LNCaP clone FGC (cell line): ENCODE measurements around the gene SLC13A3.
A peak's percentile ranks its signal among the peaks of the same experiment; 100 is the strongest.

Experiments
- DNase-seq: peaks from one replicate; pipeline ENCODE4 v3.0.0-alpha.2; 2011; ENCODE audit warnings: low read depth
- H3K4me3 ChIP-seq: 2 replicates; pipeline ENCODE4 v1.5.1; 2011; ENCODE audit warnings: mild to moderate bottlenecking, low read depth, low read length, control low read depth
- TF ChIP-seq, protein P1 (sequence below): IDR thresholded peaks from 2 replicates; pipeline ENCODE4 v1.5.1; 2012; ENCODE audit warnings: mild to moderate bottlenecking; ENCODE audit not compliant: control insufficient read depth, insufficient read depth; ENCODE audit errors: extremely low read depth

Gene SLC13A3

DNA sequence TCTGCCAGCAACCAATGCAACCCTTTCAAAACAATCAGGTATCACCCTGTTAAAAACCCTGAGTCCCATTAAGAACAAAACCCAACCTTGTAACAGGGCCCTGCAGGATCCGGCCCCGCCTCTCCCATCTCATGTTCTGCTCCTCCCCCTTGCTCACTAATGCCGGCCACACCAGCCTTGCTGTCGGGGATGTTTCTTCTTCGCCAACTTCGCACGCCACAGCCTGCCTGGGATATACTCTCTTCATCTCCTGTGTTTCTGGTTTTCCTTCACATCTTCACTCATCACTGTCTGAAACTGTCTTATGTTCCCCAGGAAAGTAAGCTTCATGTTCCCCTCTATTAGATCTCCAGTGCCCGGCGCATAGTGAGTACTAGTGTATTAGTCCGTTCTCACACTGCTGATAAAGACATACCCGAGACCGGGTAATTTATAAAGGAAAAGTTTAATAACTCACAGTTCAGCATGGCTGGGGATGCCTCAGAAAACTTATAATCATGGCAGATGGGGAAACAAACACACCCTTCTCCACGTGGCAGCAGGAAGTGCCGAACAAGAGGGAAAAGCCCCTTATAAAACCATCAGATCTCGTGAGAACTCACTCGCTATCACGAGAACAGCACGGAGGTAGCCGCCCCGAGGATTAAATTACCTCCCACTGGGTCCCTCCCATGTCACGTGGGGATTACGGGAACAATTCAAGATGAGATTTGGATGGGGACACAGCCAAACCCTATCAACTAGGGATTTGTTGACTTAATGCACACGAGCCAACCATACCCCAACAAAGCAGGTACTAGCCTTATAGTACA lies 32.9 kb upstream of the SLC13A3 start:
- TF ChIP-seq, protein P1, sequence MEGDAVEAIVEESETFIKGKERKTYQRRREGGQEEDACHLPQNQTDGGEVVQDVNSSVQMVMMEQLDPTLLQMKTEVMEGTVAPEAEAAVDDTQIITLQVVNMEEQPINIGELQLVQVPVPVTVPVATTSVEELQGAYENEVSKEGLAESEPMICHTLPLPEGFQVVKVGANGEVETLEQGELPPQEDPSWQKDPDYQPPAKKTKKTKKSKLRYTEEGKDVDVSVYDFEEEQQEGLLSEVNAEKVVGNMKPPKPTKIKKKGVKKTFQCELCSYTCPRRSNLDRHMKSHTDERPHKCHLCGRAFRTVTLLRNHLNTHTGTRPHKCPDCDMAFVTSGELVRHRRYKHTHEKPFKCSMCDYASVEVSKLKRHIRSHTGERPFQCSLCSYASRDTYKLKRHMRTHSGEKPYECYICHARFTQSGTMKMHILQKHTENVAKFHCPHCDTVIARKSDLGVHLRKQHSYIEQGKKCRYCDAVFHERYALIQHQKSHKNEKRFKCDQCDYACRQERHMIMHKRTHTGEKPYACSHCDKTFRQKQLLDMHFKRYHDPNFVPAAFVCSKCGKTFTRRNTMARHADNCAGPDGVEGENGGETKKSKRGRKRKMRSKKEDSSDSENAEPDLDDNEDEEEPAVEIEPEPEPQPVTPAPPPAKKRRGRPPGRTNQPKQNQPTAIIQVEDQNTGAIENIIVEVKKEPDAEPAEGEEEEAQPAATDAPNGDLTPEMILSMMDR = no peak
- peak; percentile 87 for DNase-seq
- H3K4me3 ChIP-seq = peak overlapping the region; percentile 73

GRCh38 chr20:46683668-46683938 lies 32.3 kb upstream of the SLC13A3 start:
- TF ChIP-seq, protein P1 = no peak
- peak overlapping the region; percentile 73 for H3K4me3 ChIP-seq
- no peak for DNase-seq

- TF ChIP-seq, protein P1 = no peak
- no peak for DNase-seq
- peak overlapping the region; percentile 73 for H3K4me3 ChIP-seq
Observed at GRCh38 chr20:46683011-46683667, 31.9 kb upstream of the SLC13A3 start.

- no peak for DNase-seq
- H3K4me3 ChIP-seq = peak overlapping the region; percentile 73
- TF ChIP-seq, protein P1 = no peak
Observed at GRCh38 chr20:46682063-46682821, 31.0 kb upstream of the SLC13A3 start.

DNA sequence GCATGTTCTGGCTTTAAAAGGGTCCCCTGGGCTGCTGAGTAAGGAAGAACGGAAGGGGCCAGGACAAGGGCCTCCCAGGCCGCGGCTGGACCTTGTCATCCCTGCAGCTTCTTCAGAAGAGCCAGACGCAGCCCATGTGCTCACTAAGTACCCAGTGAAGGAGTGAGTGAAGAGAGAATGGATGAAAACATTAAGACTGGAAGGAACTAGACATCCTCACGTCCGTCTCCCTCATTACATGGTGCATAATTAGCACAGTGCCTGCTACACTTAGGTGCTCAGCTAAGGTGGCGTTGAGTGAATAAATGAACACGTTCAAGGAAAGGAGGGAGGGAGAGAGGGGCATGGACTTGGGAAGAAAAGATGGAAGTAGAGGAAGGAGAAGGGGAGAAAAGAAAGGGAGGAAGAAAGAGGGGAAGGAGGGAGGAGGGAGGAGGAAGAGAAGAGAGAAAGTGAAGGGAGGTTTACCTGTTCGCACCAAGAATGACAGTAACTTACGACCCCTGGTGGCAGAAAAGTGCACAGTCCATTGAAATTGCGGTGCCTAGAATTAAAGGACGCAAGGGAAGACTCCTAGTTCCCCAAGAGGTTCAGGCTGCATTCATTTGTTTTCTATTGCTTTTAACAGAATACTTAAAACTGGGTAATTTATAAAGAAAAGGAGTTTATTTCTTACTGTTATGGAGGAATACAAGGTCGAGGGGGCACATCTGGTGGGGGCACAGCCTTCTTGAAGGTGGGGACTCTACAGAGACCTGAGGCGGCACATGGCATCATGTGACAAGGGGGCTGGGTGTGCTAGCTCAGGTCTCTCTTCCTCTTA lies 30.0 kb upstream of the SLC13A3 start:
- no peak for DNase-seq
- TF ChIP-seq, protein P1 = peak; percentile 85
- no peak overlapping the region for H3K4me3 ChIP-seq

GRCh38 chr20:46680684-46681031 lies 29.4 kb upstream of the SLC13A3 start:
- no peak for DNase-seq
- no peak overlapping the region for H3K4me3 ChIP-seq
- TF ChIP-seq, protein P1 = no peak
